VCaP (cell line): ENCODE measurements around the gene RUNX1.

Source experiments
- H3K27ac ChIP-seq: fragments of 450-650 bp; 2 replicates; pipeline ENCODE4 v1.5.1; 2017
- CTCF ChIP-seq: fragments of 450-650 bp; conservative IDR thresholded peaks from 2 replicates; pipeline ENCODE4 v1.5.1; 2017; ENCODE audit warnings: mild to moderate bottlenecking, moderate library complexity

Gene RUNX1

GRCh38 chr21:34813266-34813894 lies 235.7 kb downstream of the RUNX1 start:
- no peak overlapping the region for H3K27ac ChIP-seq
- no peak for TF ChIP-seq CTCF

GRCh38 chr21:34812504-34813265 lies 236.4 kb downstream of the RUNX1 start:
- TF ChIP-seq CTCF, result no peak
- H3K27ac ChIP-seq, result no peak overlapping the region

GRCh38 chr21:34811368-34811767 lies 237.7 kb downstream of the RUNX1 start:
- H3K27ac ChIP-seq, result no peak overlapping the region
- no peak for TF ChIP-seq CTCF

GRCh38 chr21:34810786-34811185 lies 238.3 kb downstream of the RUNX1 start:
- no peak overlapping the region for H3K27ac ChIP-seq
- no peak for TF ChIP-seq CTCF

GRCh38 chr21:34809822-34810221 lies 239.3 kb downstream of the RUNX1 start:
- no peak overlapping the region for H3K27ac ChIP-seq
- TF ChIP-seq CTCF, result no peak

GRCh38 chr21:34808569-34809204 lies 240.4 kb downstream of the RUNX1 start:
- no peak overlapping the region for H3K27ac ChIP-seq
- TF ChIP-seq CTCF, result no peak

GRCh38 chr21:34807881-34808568 lies 241.1 kb downstream of the RUNX1 start:
- no peak overlapping the region for H3K27ac ChIP-seq

More at GRCh38 chr21:34807881-34808568, 241.1 kb downstream of the RUNX1 start:
- no peak for TF ChIP-seq CTCF
